HG02610 (cell line): ENCODE measurements around the gene SEMA5B.

Source experiments
- ATAC-seq: cut with Tn5 transposase; IDR thresholded peaks from one replicate; pipeline ENCODE4 v1.9.1; 2021; ENCODE audit warnings: mild to moderate bottlenecking, moderate library complexity; ENCODE audit not compliant: unreplicated experiment

SEMA5B gene

GRCh38 chr3:122908251-122908650, 119.3 kb downstream of the SEMA5B start:
- ATAC-seq = no peak

GRCh38 chr3:122907471-122907870, 120.1 kb downstream of the SEMA5B start:
- no peak for ATAC-seq

- ATAC-seq = no peak
These were observed 124.4 kb downstream of the SEMA5B start for GRCh38 chr3:122903171-122903570.

- ATAC-seq = no peak
These were observed 125.2 kb downstream of the SEMA5B start for GRCh38 chr3:122902326-122902725.

GRCh38 chr3:122898298-122898697, 129.3 kb downstream of the SEMA5B start:
- ATAC-seq = no peak

- no peak for ATAC-seq
These were observed 133.6 kb downstream of the SEMA5B start for GRCh38 chr3:122893754-122894668.

GRCh38 chr3:122893282-122893681, 134.3 kb downstream of the SEMA5B start:
- peak; percentile 58 for ATAC-seq

- no peak for ATAC-seq
These were observed 135.2 kb downstream of the SEMA5B start for GRCh38 chr3:122892118-122892960.

- ATAC-seq = no peak
These were observed 136.8 kb downstream of the SEMA5B start for GRCh38 chr3:122890720-122891220.

- ATAC-seq = peak; percentile 84
These were observed 137.4 kb downstream of the SEMA5B start for GRCh38 chr3:122890077-122890719.

GRCh38 chr3:122886946-122887345, 140.6 kb downstream of the SEMA5B start:
- ATAC-seq = no peak

- no peak for ATAC-seq
These were observed 141.3 kb downstream of the SEMA5B start for GRCh38 chr3:122886251-122886650.

- no peak for ATAC-seq
These were observed 145.1 kb downstream of the SEMA5B start for GRCh38 chr3:122882361-122882947.

GRCh38 chr3:122880624-122881023, 146.9 kb downstream of the SEMA5B start:
- no peak for ATAC-seq

GRCh38 chr3:122880173-122880572, 147.4 kb downstream of the SEMA5B start:
- no peak for ATAC-seq

- no peak for ATAC-seq
These were observed 151.9 kb downstream of the SEMA5B start for GRCh38 chr3:122875547-122876127.

- ATAC-seq = no peak
These were observed 153.6 kb downstream of the SEMA5B start for GRCh38 chr3:122873741-122874515.

- ATAC-seq = no peak
These were observed 159.2 kb downstream of the SEMA5B start for GRCh38 chr3:122868322-122868721.

GRCh38 chr3:122864498-122864897, 163.1 kb downstream of the SEMA5B start:
- peak; percentile 59 for ATAC-seq

- no peak for ATAC-seq
These were observed 165.2 kb downstream of the SEMA5B start for GRCh38 chr3:122862381-122862780.
